GM12892 (cell line): ENCODE results near the gene ARHGAP15.

Experiments used
- POLR2A ChIP-seq: IDR thresholded peaks from 2 replicates; pipeline ENCODE4 v1.6.1; 2011; ENCODE audit warnings: low read depth, low read length, control low read depth
- TAF1 ChIP-seq: IDR thresholded peaks from 2 replicates; pipeline ENCODE4 v1.6.1; 2011; ENCODE audit warnings: low read depth, mild to moderate bottlenecking, control low read depth, low read length, borderline replicate concordance

- TF ChIP-seq POLR2A = no peak
- no peak for TF ChIP-seq TAF1
These were observed 126.7 kb downstream of the ARHGAP15 start for GRCh38 chr2:143255899-143256298.
